ENCODE measurements around the gene OR4X1.
"Not testable (repeated sequence)": the region's sequence is repeated elsewhere in the genome, so short reads cannot be mapped to it uniquely, and the experiment has no call there.

The OR4X1 gene

GRCh38 chr11:48263423-48263911 lies at the start of gene OR4X1:
Gene OR4X1, plus strand, starts transcription at chr11:48263861. Its CDS starts 0 bp downstream, at chr11:48263861.
- no peak for DNase-seq (ENCODE audit: low spot score)

GRCh38 chr11:48216510-48216909 lies 47.2 kb upstream of the OR4X1 start, which contains the start of gene OR4B1:
Gene OR4B1, plus strand, starts transcription at chr11:48216810. Its CDS starts 0 bp downstream, at chr11:48216810.
- DNase-seq (ENCODE audit: low spot score) = no peak

- DNase-seq (ENCODE audit: low spot score) = no peak
These were observed 34.9 kb upstream of the OR4X1 start for GRCh38 chr11:48228761-48229160.

- not testable (repeated sequence) for DNase-seq (ENCODE audit: low spot score)
These were observed 33.6 kb upstream of the OR4X1 start for GRCh38 chr11:48230057-48230456.

- no peak for DNase-seq (ENCODE audit: low spot score)
These were observed 25.9 kb upstream of the OR4X1 start for GRCh38 chr11:48237727-48238126.

- no peak for DNase-seq (ENCODE audit: low spot score)
These were observed 21.2 kb upstream of the OR4X1 start for GRCh38 chr11:48242501-48242900.

GRCh38 chr11:48244804-48245203 lies 18.9 kb upstream of the OR4X1 start, which contains the start of gene OR4X2:
Gene OR4X2, plus strand, starts transcription at chr11:48245104. Its CDS starts 0 bp downstream, at chr11:48245104.
- no peak for DNase-seq (ENCODE audit: low spot score)

GRCh38 chr11:48248902-48249301 lies 14.8 kb upstream of the OR4X1 start:
- DNase-seq (ENCODE audit: low spot score) = no peak

- no peak for DNase-seq (ENCODE audit: low spot score)
These were observed 2.1 kb upstream of the OR4X1 start for GRCh38 chr11:48261600-48261999.

- no peak for DNase-seq (ENCODE audit: low spot score)
These were observed 7.0 kb downstream of the OR4X1 start for GRCh38 chr11:48270621-48271020.

- DNase-seq (ENCODE audit: low spot score) = no peak
These were observed 8.9 kb downstream of the OR4X1 start for GRCh38 chr11:48272606-48273005.

- no peak for DNase-seq (ENCODE audit: low spot score)
These were observed 42.3 kb downstream of the OR4X1 start, which contains the start of gene OR4S1 for GRCh38 chr11:48305923-48306322. Gene OR4S1, plus strand, starts transcription at chr11:48306223. Its CDS starts 0 bp downstream, at chr11:48306223.

GRCh38 chr11:48307760-48308386 lies 44.2 kb downstream of the OR4X1 start:
- peak; percentile 72 for DNase-seq (ENCODE audit: low spot score)

- DNase-seq (ENCODE audit: low spot score) = not testable (repeated sequence)
These were observed 49.9 kb downstream of the OR4X1 start for GRCh38 chr11:48313590-48313989.

Measured in CD4-positive, alpha-beta T cell treated with Interleukin-2 at 100 ng/mL for 4 hours (primary cell).